A549 (cell line): Measurements from ENCODE around the gene FOSL2. TPM values are rescaled to one million over a fixed set of nuclear protein-coding genes. Genes with fewer than 3 reads are reported as not detected.

Experiments
- ATAC-seq, 2 experiments: fragments of 200-7000 bp in 1 of 2; fragments of >200 bp in 1 of 2; cut with Nextera tagmentation in 1 of 2; cut with Tn5 transposase in 1 of 2; 3 replicates each; pipeline versions ENCODE4 v1.8.0 to v1.9.1; 2018 to 2020; ENCODE audit warnings: mild to moderate bottlenecking in 1 of 2, moderate library complexity in 1 of 2
- CTCF ChIA-PET: fragments of 300-600 bp; sonication (Branson Sonifier 250); formaldehyde crosslinking; extraction: SDS; loops from one replicate; lab custom pipeline; 2021; ENCODE audit warnings: antibody characterized with exemption, inconsistent platforms; lab: Yijun Ruan, JAX
- POLR2A ChIA-PET: fragments of 350-600 bp; formaldehyde crosslinking; extraction: SDS; loops from one replicate; lab custom pipeline; 2021; ENCODE audit warnings: antibody characterized with exemption, inconsistent platforms; lab: Yijun Ruan, JAX
- DNase-seq, 2 experiments: peaks; one replicate each; pipeline versions ENCODE4 v3.0.0 to v3.0.0-alpha.2; 2011 to 2016; ENCODE audit warnings: low read depth in 1 of 2, low spot score in 1 of 2
- FAIRE-seq: peaks from 2 replicates; lab custom pipeline; 2011; peaks lifted over from hg19 to GRCh38; lab: Jason Lieb, UNC
- H3K27ac ChIP-seq, 2 experiments: fragments of >200 bp; sonication (Bioruptor Twin); formaldehyde crosslinking; 3 replicates each; pipeline ENCODE4 v1.5.1; 2016 to 2017
- H3K4me1 ChIP-seq: fragments of >200 bp; sonication (Bioruptor Twin); formaldehyde crosslinking; 3 replicates; pipeline ENCODE4 v1.6.1; 2016
- H3K4me2 ChIP-seq: fragments of >200 bp; sonication (Bioruptor Twin); formaldehyde crosslinking; 3 replicates; pipeline ENCODE4 v1.6.1; 2016
- H3K4me3 ChIP-seq: fragments of >200 bp; sonication (Bioruptor Twin); formaldehyde crosslinking; 3 replicates; pipeline ENCODE4 v1.5.1; 2016
- H3K9me3 ChIP-seq: fragments of >200 bp; sonication (Bioruptor Twin); formaldehyde crosslinking; 3 replicates; pipeline ENCODE4 v1.6.1; 2016
- CBX2 ChIP-seq: fragments of 200-600 bp; sonication (generic); IDR thresholded peaks from 2 replicates; pipeline ENCODE4 v1.6.1; 2016; ENCODE audit warnings: low read depth, mild to moderate bottlenecking, borderline replicate concordance
- CBX8 ChIP-seq: fragments of 200-600 bp; sonication (generic); IDR thresholded peaks from 2 replicates; pipeline ENCODE4 v1.6.1; 2016
- CHD4 ChIP-seq: fragments of 200-600 bp; sonication (generic); IDR thresholded peaks from 2 replicates; pipeline ENCODE4 v1.6.1; 2016; ENCODE audit warnings: antibody characterized with exemption, mild to moderate bottlenecking, borderline replicate concordance
- EHMT2 ChIP-seq: fragments of 200-600 bp; sonication (generic); IDR thresholded peaks from 2 replicates; pipeline ENCODE4 v1.6.1; 2016; ENCODE audit warnings: antibody characterized with exemption, low read depth, mild to moderate bottlenecking, moderate library complexity
- EP300 ChIP-seq, 2 experiments: fragments of >200 bp; sonication (Bioruptor Twin); formaldehyde crosslinking; IDR thresholded peaks; 2 replicates in 1 of 2; 3 replicates in 1 of 2; pipeline ENCODE4 v1.6.1; 2016 to 2017
- FOSB ChIP-seq: fragments of 250-450 bp; sonication (Bioruptor Pico); IDR thresholded peaks from 2 replicates; pipeline ENCODE4 v1.5.0; 2020; ENCODE audit warnings: mild to moderate bottlenecking, moderate library complexity
- FOSL2 ChIP-seq, 2 experiments: fragments of 450-650 bp in 1 of 2; fragments of >200 bp in 1 of 2; sonication (Bioruptor Twin) in 1 of 2; formaldehyde crosslinking; IDR thresholded peaks; 2 replicates each; pipeline versions ENCODE4 v1.5.0 to v1.6.1; 2016 to 2020; ENCODE audit warnings: mild to moderate bottlenecking in 1 of 2, moderate library complexity in 1 of 2
- FOXS1 ChIP-seq: fragments of 250-450 bp; sonication (Bioruptor Pico); IDR thresholded peaks from 2 replicates; pipeline ENCODE4 v1.5.0; 2020; ENCODE audit warnings: mild to moderate bottlenecking, moderate library complexity
- HOXA7 ChIP-seq: fragments of 250-450 bp; sonication (Bioruptor Pico); IDR thresholded peaks from 2 replicates; pipeline ENCODE4 v1.5.0; 2020; ENCODE audit warnings: mild to moderate bottlenecking, moderate library complexity
- HOXB5 ChIP-seq: fragments of 250-450 bp; sonication (Bioruptor Pico); IDR thresholded peaks from 2 replicates; pipeline ENCODE4 v1.5.0; 2020; ENCODE audit warnings: mild to moderate bottlenecking, moderate library complexity
- JUN ChIP-seq, 2 experiments: fragments of >200 bp; sonication (Bioruptor Twin); formaldehyde crosslinking; IDR thresholded peaks; 2 replicates in 1 of 2; 3 replicates in 1 of 2; pipeline ENCODE4 v1.6.1; 2016 to 2017
- MAZ ChIP-seq: fragments of 150-350 bp; IDR thresholded peaks from 2 replicates; pipeline ENCODE4 v1.6.1; 2014; ENCODE audit warnings: antibody characterized with exemption, low read depth, low read length, borderline replicate concordance
- MYC ChIP-seq: IDR thresholded peaks from 2 replicates; pipeline ENCODE4 v1.6.1; 2012; ENCODE audit warnings: mild to moderate bottlenecking, inconsistent platforms, low read length, improper control_type of control experiment, borderline replicate concordance
- NR3C1 ChIP-seq: fragments of >200 bp; sonication (Bioruptor Twin); formaldehyde crosslinking; IDR thresholded peaks from 3 replicates; pipeline ENCODE4 v1.6.1; 2017
- POLR2A ChIP-seq: IDR thresholded peaks from 2 replicates; pipeline ENCODE4 v1.6.1; 2012; ENCODE audit warnings: mild to moderate bottlenecking, low read length
- RAD21 ChIP-seq, 2 experiments: fragments of >200 bp in 1 of 2; sonication (Bioruptor Twin) in 1 of 2; formaldehyde crosslinking in 1 of 2; IDR thresholded peaks in 1 of 2; conservative IDR thresholded peaks in 1 of 2; 2 replicates in 1 of 2; 3 replicates in 1 of 2; pipeline ENCODE4 v1.6.1; 2012 to 2018; ENCODE audit warnings: inconsistent platforms in 1 of 2
- REST ChIP-seq: fragments of 200-600 bp; sonication (generic); IDR thresholded peaks from 2 replicates; pipeline ENCODE4 v1.6.1; 2016; ENCODE audit warnings: antibody characterized with exemption, mild to moderate bottlenecking, moderate library complexity
- SMC3 ChIP-seq: fragments of >200 bp; sonication (Bioruptor Twin); formaldehyde crosslinking; IDR thresholded peaks from 3 replicates; pipeline ENCODE4 v1.6.1; 2018; ENCODE audit warnings: inconsistent platforms
- ZC3H11A ChIP-seq: fragments of 450-650 bp; IDR thresholded peaks from 2 replicates; pipeline ENCODE4 v1.6.1; 2014; ENCODE audit warnings: antibody characterized with exemption, mild to moderate bottlenecking
- ZFP36 ChIP-seq: fragments of 450-650 bp; IDR thresholded peaks from 2 replicates; pipeline ENCODE4 v1.6.1; 2014; ENCODE audit warnings: borderline replicate concordance; ENCODE audit not compliant: partially characterized antibody
- WGBS: methylation state at CpG from one replicate; pipeline ENCODE4 v1.1.6; 2017; ENCODE audit errors: missing lambda C conversion rate; 5-methylcytosine and 5-hydroxymethylcytosine counted together
- polyA plus RNA-seq, 4 experiments: library from polyadenylated mRNA; depleted of rRNA in 3 of 4; stranded (reverse); fragments of >200 nt; fragmentation: RNase III in 1 of 4; extraction: RNeasy Plus Mini Kit Qiagen cat#74134 plus additional on column Dnase treatment in 1 of 4; gene quantifications; 2 replicates in 3 of 4; 3 replicates in 1 of 4; pipeline ENCODE4 v1.2.3, GENCODE V29; 2011 to 2017
- TF ChIP-seq, protein P1 (sequence below): fragments of 450-650 bp; IDR thresholded peaks from 2 replicates; pipeline ENCODE4 v1.6.1; 2014; ENCODE audit warnings: antibody characterized with exemption
- TF ChIP-seq, protein P2 (sequence below): fragments of 250-450 bp; sonication (Bioruptor Pico); IDR thresholded peaks from 2 replicates; pipeline ENCODE4 v1.5.0; 2020; ENCODE audit warnings: low read depth, mild to moderate bottlenecking, moderate library complexity

Gene FOSL2
- polyA plus RNA-seq, 2 of the 4 experiments (the other 2 are of a cell fraction): 45.7 to 73.4 TPM

DNA sequence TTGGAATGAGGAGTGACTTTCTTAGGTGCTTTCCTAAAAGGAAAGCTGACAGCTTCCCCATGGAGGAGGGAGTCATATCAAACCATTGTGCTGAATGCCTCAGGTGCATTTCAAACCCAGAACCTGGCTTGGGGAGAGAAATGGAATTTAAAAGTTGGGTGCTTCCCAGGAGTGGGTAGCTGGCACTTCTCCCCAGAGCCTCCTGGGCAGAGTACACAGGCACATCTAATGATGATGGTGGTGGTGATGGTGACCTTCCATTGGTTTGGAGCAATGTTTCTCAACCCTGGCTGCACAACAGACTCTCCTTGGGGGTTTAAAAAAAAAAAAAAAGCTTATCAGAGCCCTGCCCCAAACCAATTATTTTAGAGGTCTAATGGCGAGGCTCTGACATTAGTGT is 8.3 kb downstream of the FOSL2 start (continued):
- TF ChIP-seq HOXA7 (CRISPR knock-in tag): no peak
- TF ChIP-seq, all 56 proteins: peak for 0

- Histone ChIP-seq H3K4me1 (peaks cover 95% of the 10 kb centered on the region), H3K4me3 (no peak overlapping the region), H3K9me3 (no peaks in the 10 kb centered on the region), H3K27ac (peak overlapping the region in 1 of 2 experiments; percentile 28; a peak in 1 of 6 replicates), H3K4me2 (peak overlapping the region; percentile 71)
- ChIA-PET CTCF (interaction anchor here (0.6 to 5.2 kb wide), 14 partner anchors 10 to 718 kb away, joined by 3 to 30 read pairs (median 4); no protein-coding TSS in a partner anchor), POLR2A (interaction anchor here (0.6 to 1.6 kb wide), 4 partner anchors 11 to 695 kb away, joined by 4 to 8 read pairs (median 4); no protein-coding TSS in a partner anchor)
- peak in 1 of 2 experiments; percentile 5; a peak in 1 of 6 replicates for ATAC-seq
- no peak for FAIRE-seq
- no peak for DNase-seq
- TF ChIP-seq MYC (no peak), CHD4 (no peak), POLR2A (no peak), HOXB5 (CRISPR knock-in tag) (no peak), JUN (IDR thresholded peaks at IDR 0.05) (no peak; a peak in 1 of 5 replicates), HOXA7 (CRISPR knock-in tag) (no peak), SMC3 (no peak)
- WGBS: 86% methylated on average over 4 of the region's 4 CpGs
These were observed 8.8 kb downstream of the FOSL2 start for GRCh38 chr2:28401411-28401810.

DNA sequence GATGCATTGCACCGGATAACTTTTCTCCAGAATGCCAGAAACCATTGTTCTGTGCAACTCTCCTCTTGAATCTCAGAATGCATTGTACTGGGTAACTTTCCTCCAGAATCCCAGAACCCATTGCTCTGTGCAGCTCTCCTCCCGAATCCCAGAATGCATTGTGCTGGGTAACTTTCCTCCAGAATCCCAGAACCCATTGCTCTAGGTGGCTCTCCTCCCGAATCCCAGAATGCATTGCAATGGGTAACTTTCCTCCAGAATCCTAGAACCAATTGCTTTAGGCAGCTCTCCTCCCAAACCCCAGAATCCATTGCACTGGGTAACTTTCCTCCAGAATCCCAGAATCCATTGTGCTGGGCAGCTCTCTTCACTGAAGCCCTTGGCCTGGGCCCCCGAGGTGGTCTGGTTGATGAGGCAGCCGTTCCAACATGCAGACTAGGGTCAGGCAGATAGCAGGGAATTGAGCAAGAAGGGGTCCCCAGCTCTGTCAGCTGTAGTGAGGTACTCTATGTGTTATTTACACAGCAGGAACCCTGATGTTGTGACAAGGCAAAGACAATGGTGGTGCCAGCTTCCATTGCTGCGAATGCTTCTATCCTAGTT is 9.4 kb downstream of the FOSL2 start:
- ChIA-PET CTCF (interaction anchor here (0.6 to 5.2 kb wide), 16 partner anchors 10 to 726 kb away, joined by 3 to 30 read pairs (median 3); no protein-coding TSS in a partner anchor), POLR2A (interaction anchor here (0.6 to 0.9 kb wide), 2 partner anchors 126 to 448 kb away, joined by 3 to 4 read pairs; no protein-coding TSS in a partner anchor)
- peaks cover 100% of the 10 kb centered on the region for H3K4me1 ChIP-seq

More for the DNA sequence above, 9.4 kb downstream of the FOSL2 start:
- H3K4me3 ChIP-seq: no peak overlapping the region
- no peak for FAIRE-seq
- peak overlapping the region; percentile 71 for H3K4me2 ChIP-seq
- peak overlapping the region in 1 of 2 experiments; percentile 30; a peak in 2 of 6 replicates for H3K27ac ChIP-seq
- DNase-seq: no peak
- no peaks in the 10 kb centered on the region for H3K9me3 ChIP-seq
- WGBS: 96% methylated on average over 6 of the region's 6 CpGs
- ATAC-seq: no peak
- TF ChIP-seq FOSB: no peak
- no peak for TF ChIP-seq EHMT2
- TF ChIP-seq MYC: no peak
- no peak for TF ChIP-seq RAD21 (conservative IDR thresholded peaks at IDR 0.05 in 1 of 2, IDR thresholded peaks at IDR 0.05 in 1 of 2)
- no peak for TF ChIP-seq CBX2
- no peak for TF ChIP-seq MAZ
- TF ChIP-seq ZC3H11A: no peak
- TF ChIP-seq FOSL2 (IDR thresholded peaks at IDR 0.05): no peak
- TF ChIP-seq FOSL2 (CRISPR knock-in tag; IDR thresholded peaks at IDR 0.05): no peak
- no peak for TF ChIP-seq CBX8
- TF ChIP-seq ZFP36: no peak
- TF ChIP-seq EP300 (IDR thresholded peaks at IDR 0.05): no peak
- no peak for TF ChIP-seq REST
- no peak for TF ChIP-seq NR3C1
- no peak for TF ChIP-seq FOXS1 (CRISPR knock-in tag)
- TF ChIP-seq, protein P1, sequence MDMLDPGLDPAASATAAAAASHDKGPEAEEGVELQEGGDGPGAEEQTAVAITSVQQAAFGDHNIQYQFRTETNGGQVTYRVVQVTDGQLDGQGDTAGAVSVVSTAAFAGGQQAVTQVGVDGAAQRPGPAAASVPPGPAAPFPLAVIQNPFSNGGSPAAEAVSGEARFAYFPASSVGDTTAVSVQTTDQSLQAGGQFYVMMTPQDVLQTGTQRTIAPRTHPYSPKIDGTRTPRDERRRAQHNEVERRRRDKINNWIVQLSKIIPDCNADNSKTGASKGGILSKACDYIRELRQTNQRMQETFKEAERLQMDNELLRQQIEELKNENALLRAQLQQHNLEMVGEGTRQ: no peak
- TF ChIP-seq, protein P2, sequence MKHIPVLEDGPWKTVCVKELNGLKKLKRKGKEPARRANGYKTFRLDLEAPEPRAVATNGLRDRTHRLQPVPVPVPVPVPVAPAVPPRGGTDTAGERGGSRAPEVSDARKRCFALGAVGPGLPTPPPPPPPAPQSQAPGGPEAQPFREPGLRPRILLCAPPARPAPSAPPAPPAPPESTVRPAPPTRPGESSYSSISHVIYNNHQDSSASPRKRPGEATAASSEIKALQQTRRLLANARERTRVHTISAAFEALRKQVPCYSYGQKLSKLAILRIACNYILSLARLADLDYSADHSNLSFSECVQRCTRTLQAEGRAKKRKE: no peak
- TF ChIP-seq, all 56 proteins: peak for 0
